A673 (cell line): ENCODE data around the gene BBX.

ENCODE experiments used
- EZH2 ChIP-seq: fragments of 200-600 bp; sonication (generic); IDR thresholded peaks from 2 replicates; pipeline ENCODE4 v1.6.1; 2017; ENCODE audit warnings: borderline replicate concordance, low read depth, mild to moderate bottlenecking, mixed read lengths, antibody characterized with exemption, low read length; ENCODE audit not compliant: poor library complexity, severe bottlenecking
- TF ChIP-seq, protein P1 (sequence below): fragments of 300-800, 200-600 bp; sonication (generic); conservative IDR thresholded peaks from 2 replicates; pipeline ENCODE4 v1.5.1; 2017; ENCODE audit warnings: low read depth, mild to moderate bottlenecking, antibody characterized with exemption, low read length, moderate library complexity, mixed read lengths

- TF ChIP-seq, protein P1, sequence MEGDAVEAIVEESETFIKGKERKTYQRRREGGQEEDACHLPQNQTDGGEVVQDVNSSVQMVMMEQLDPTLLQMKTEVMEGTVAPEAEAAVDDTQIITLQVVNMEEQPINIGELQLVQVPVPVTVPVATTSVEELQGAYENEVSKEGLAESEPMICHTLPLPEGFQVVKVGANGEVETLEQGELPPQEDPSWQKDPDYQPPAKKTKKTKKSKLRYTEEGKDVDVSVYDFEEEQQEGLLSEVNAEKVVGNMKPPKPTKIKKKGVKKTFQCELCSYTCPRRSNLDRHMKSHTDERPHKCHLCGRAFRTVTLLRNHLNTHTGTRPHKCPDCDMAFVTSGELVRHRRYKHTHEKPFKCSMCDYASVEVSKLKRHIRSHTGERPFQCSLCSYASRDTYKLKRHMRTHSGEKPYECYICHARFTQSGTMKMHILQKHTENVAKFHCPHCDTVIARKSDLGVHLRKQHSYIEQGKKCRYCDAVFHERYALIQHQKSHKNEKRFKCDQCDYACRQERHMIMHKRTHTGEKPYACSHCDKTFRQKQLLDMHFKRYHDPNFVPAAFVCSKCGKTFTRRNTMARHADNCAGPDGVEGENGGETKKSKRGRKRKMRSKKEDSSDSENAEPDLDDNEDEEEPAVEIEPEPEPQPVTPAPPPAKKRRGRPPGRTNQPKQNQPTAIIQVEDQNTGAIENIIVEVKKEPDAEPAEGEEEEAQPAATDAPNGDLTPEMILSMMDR: no peak
- TF ChIP-seq EZH2: no peak
Observed at GRCh38 chr3:107663266-107663665, 140.5 kb downstream of the BBX start.
